ENCODE results near the gene ADGRD1.

ADGRD1 gene

GRCh38 chr12:131085816-131086591 is 132.3 kb downstream of the ADGRD1 start:
- TF ChIP-seq, protein P1, sequence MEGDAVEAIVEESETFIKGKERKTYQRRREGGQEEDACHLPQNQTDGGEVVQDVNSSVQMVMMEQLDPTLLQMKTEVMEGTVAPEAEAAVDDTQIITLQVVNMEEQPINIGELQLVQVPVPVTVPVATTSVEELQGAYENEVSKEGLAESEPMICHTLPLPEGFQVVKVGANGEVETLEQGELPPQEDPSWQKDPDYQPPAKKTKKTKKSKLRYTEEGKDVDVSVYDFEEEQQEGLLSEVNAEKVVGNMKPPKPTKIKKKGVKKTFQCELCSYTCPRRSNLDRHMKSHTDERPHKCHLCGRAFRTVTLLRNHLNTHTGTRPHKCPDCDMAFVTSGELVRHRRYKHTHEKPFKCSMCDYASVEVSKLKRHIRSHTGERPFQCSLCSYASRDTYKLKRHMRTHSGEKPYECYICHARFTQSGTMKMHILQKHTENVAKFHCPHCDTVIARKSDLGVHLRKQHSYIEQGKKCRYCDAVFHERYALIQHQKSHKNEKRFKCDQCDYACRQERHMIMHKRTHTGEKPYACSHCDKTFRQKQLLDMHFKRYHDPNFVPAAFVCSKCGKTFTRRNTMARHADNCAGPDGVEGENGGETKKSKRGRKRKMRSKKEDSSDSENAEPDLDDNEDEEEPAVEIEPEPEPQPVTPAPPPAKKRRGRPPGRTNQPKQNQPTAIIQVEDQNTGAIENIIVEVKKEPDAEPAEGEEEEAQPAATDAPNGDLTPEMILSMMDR (IDR thresholded peaks at IDR 0.05; ENCODE audit: low read length, missing control alignments) = no peak
- DNase-seq (ENCODE audit: low read depth) = no peak

DNA sequence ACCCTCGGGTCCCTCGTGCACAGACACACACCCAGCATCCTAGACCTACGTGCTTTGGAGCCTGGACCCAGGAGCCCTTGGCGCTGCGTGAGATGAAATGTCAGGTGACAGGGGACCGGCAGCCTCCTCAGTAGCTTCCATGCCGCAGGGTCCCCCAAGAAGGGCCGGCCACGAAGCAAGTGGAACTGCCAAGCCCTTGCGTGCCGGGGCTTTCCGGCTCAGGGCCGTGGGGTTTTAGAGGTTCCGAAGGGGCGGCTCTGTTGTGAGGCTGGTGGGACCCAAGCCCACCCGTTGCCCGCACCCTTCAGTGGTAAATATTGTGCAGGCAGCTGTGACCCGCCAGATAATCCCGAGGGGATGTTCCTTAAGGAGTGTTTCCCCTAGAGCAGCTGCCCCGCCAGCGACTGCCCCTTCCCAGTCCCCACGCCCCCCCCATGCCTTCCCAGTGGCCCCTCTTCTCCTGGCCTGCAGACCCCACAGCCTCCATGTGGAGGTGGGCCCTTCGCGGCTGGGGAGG is 133.7 kb downstream of the ADGRD1 start:
- DNase-seq (ENCODE audit: low read depth) = no peak
- no peak overlapping the region for H3K4me3 ChIP-seq (replicated peaks; ENCODE audit: low read depth, low read length)
- TF ChIP-seq, protein P1 (IDR thresholded peaks at IDR 0.05; ENCODE audit: low read length, missing control alignments) = no peak

More at GRCh38 chr12:131085816-131086591, 132.3 kb downstream of the ADGRD1 start:
- no peak overlapping the region for H3K4me3 ChIP-seq (replicated peaks; ENCODE audit: low read depth, low read length)

DNA sequence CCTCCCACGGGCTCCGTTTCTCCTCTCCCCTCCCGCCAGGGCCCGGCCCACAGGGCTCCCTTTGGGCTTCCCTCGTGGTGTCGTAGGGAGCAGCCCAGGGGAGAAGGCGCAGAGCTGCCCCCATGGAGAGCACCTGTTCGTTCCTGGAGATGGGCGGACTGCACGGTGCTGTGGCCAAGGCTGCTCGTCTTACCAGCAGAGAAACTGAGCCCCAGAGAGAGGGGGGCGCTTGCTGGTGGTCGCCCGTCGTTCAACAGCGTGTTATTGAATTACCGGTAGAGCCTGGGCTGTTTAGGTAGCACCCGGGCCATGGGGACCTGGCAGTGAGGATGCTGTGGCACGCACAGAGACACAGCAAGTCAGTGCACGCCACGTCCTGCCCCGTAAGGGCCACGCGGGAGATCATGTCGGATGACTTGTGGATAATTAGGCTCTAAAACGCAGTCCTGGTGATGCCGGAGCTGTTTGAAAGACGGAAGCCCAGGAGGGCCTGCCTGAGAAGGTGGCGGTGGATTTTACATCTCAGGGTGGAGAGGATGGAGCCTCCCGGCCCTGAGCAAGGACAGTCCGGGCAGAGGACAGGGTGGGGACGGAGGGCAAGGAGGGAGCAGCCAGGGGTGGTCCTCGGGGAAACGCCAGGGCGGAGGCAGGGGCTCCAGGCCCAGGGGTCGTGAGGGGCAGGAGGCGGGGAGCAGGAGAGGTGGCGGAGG is 134.4 kb downstream of the ADGRD1 start:
- no peak overlapping the region for H3K4me3 ChIP-seq (replicated peaks; ENCODE audit: low read depth, low read length)
- no peak for DNase-seq (ENCODE audit: low read depth)
- TF ChIP-seq, protein P1 (IDR thresholded peaks at IDR 0.05; ENCODE audit: low read length, missing control alignments) = no peak

DNA sequence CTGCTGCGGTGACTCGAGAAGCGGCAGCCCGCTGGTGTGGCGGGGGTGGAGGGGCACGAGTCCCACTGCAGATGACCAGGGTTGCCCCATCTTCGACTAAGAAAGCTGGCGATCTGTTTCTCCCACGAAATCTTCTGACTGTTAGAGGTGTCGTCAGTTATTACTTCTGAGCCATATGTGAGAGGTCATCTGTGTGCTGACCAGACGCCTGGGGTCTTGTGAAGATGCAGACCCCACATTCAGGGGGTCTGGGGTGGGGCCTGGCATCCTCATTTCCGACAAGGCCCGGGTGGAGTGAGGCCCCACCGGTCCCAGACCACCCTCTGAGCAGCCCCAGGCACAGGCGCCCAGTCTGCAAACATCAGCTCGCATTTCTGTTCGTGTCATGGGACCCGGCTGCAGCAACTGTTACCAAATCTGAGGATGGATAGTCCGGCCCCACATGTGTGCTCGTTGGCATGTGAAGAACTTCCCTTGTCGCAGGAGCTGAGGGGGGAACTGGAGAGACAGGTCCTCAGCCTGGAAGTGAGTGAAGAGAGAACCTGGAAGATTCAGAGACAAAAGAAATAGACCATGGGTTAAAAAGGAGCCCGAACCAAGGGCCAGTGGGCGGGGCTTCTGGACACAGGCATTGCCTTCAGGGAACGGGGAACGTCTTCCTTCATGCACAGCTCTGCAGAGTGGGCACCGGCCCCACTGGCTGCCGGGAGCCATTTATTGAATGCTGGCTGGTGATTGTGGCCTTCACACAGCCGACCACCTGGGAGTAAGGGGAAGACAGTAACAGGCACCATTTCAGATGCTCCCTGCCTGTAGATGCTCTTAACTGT is 135.2 kb downstream of the ADGRD1 start:
- no peak overlapping the region for H3K4me3 ChIP-seq (replicated peaks; ENCODE audit: low read depth, low read length)
- TF ChIP-seq, protein P1 (IDR thresholded peaks at IDR 0.05; ENCODE audit: low read length, missing control alignments) = no peak
- DNase-seq (ENCODE audit: low read depth) = no peak

DNA sequence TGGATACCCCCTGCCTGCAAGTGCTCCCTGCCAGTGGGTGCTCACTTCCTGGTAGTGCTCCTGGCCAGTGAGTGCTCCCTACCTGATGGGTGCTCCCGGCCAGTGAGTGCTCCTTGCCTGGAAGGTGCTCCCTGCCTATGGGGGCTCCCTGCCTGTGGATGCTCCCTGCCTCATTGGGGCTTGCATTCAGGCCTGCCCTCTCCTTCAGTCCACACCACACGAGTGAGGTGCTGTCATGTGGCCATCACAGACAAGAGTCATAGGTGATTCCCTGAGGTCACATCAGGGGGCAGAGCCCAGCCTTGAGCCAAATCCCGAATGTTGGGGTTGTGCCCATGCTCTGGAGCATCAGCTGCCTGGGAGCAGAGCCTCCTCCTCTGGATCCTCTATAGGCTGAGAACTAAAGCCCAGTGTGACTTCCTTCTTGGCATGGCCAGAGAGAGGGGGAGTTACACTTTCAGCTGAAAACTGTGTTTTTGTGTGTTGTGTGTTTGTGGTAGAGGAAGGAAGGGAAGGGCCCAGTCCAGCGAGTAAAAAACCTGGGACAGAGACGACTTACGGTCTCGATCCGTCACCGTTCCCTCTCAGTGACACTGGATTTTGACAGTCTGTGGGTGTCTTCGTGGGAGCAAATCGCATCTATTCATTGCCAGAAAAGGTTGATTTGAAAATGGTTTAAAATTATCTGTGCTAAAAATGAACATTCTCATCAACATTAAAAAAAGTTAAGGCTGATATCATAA is 136.0 kb downstream of the ADGRD1 start:
- DNase-seq (ENCODE audit: low read depth) = no peak
- H3K4me3 ChIP-seq (replicated peaks; ENCODE audit: low read depth, low read length) = no peak overlapping the region
- TF ChIP-seq, protein P1 (IDR thresholded peaks at IDR 0.05; ENCODE audit: low read length, missing control alignments) = no peak

All from fibroblast of pulmonary artery (primary cell).